Peyer's patch (tissue), 4 donors: ENCODE results near the gene AGMO.
A peak's percentile ranks its signal among the peaks of the same experiment; 100 is the strongest.

ENCODE experiments used
- POLR2A ChIP-seq, 2 donors: fragments of 450-650 bp; IDR thresholded peaks; one replicate each; pipeline ENCODE4 v1.5.1; 2017; ENCODE audit warnings: antibody characterized with exemption in 2 of 2, mild to moderate bottlenecking in 2 of 2, moderate library complexity in 2 of 2
- TF ChIP-seq, protein P1 (sequence below), 6 experiments: fragments of 450-650 bp in 4 of 6; fragments of 200-600 bp in 2 of 6; sonication (generic) in 1 of 6; IDR thresholded peaks; one replicate each; pipeline ENCODE4 v1.5.1; 2017 to 2019; ENCODE audit warnings: antibody characterized with exemption in 6 of 6, mild to moderate bottlenecking in 3 of 6, moderate library complexity in 1 of 6

DNA sequence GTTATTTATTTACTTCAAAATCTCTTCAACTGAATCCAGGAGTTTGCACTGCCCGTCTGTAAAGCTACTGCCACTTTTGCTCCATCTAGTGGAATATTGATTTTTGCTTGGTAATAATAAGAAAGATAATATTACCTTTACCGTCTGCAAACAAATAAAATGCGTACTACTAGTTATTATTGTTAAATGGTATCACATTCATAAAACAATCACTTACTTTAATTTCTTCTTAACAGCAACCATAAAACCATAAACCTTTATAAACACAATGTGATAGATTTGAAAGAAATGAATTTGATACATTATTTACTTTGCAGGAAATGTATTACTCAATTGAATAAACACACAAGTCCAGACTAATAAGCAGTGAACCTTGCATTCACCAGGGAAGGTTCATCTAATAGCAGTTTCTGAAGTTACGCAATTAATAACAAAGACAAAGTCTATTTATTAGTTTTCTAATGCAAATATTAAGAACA is 6.4 kb downstream of the AGMO start:
- TF ChIP-seq, protein P1, sequence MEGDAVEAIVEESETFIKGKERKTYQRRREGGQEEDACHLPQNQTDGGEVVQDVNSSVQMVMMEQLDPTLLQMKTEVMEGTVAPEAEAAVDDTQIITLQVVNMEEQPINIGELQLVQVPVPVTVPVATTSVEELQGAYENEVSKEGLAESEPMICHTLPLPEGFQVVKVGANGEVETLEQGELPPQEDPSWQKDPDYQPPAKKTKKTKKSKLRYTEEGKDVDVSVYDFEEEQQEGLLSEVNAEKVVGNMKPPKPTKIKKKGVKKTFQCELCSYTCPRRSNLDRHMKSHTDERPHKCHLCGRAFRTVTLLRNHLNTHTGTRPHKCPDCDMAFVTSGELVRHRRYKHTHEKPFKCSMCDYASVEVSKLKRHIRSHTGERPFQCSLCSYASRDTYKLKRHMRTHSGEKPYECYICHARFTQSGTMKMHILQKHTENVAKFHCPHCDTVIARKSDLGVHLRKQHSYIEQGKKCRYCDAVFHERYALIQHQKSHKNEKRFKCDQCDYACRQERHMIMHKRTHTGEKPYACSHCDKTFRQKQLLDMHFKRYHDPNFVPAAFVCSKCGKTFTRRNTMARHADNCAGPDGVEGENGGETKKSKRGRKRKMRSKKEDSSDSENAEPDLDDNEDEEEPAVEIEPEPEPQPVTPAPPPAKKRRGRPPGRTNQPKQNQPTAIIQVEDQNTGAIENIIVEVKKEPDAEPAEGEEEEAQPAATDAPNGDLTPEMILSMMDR (IDR thresholded peaks at IDR 0.05): peak in 3 of 6 experiments; percentile 31 to 50 (median 33)
- no peak for TF ChIP-seq POLR2A (IDR thresholded peaks at IDR 0.05)
